ENCODE results near the gene TLE2. TPM values are rescaled to one million over a fixed set of nuclear protein-coding genes. Genes with fewer than 3 reads are reported as not detected.
A peak's percentile ranks its signal among the peaks of the same experiment; 100 is the strongest.
"Not testable (repeated sequence)": the region's sequence is repeated elsewhere in the genome, so short reads cannot be mapped to it uniquely, and the experiment has no call there.

The TLE2 gene
- polyA plus RNA-seq, 1 donor = 29.3 TPM

GRCh38 chr19:3036977-3037544, 8.0 kb upstream of the TLE2 start:
- DNase-seq (ENCODE audit: low read depth) = not testable (repeated sequence)

GRCh38 chr19:3036119-3036976, 7.3 kb upstream of the TLE2 start:
- DNase-seq (ENCODE audit: low read depth) = peak; percentile 91

GRCh38 chr19:3035542-3036118, 6.5 kb upstream of the TLE2 start:
- DNase-seq (ENCODE audit: low read depth) = peak; percentile 99

GRCh38 chr19:3034656-3035541, 5.8 kb upstream of the TLE2 start:
- DNase-seq (ENCODE audit: low read depth) = no peak

- DNase-seq (ENCODE audit: low read depth) = no peak
Observed at GRCh38 chr19:3034406-3034655, 5.3 kb upstream of the TLE2 start.

GRCh38 chr19:3033595-3034405, 4.7 kb upstream of the TLE2 start:
- DNase-seq (ENCODE audit: low read depth) = no peak

GRCh38 chr19:3031607-3031867, 2.5 kb upstream of the TLE2 start:
- no peak for DNase-seq (ENCODE audit: low read depth)

- no peak for DNase-seq (ENCODE audit: low read depth)
Observed at GRCh38 chr19:3028305-3029064, 595 bp downstream of the TLE2 start.

- no peak for DNase-seq (ENCODE audit: low read depth)
Observed at GRCh38 chr19:3027981-3028304, 1.1 kb downstream of the TLE2 start.

- no peak for DNase-seq (ENCODE audit: low read depth)
Observed at GRCh38 chr19:3027292-3027691, 1.8 kb downstream of the TLE2 start.

GRCh38 chr19:3026768-3027167, 2.3 kb downstream of the TLE2 start:
- DNase-seq (ENCODE audit: low read depth) = no peak

GRCh38 chr19:3025549-3025886, 3.6 kb downstream of the TLE2 start:
- DNase-seq (ENCODE audit: low read depth) = no peak

- DNase-seq (ENCODE audit: low read depth) = no peak
Observed at GRCh38 chr19:3024870-3025548, 4.1 kb downstream of the TLE2 start.

GRCh38 chr19:3024509-3024869, 4.6 kb downstream of the TLE2 start:
- no peak for DNase-seq (ENCODE audit: low read depth)

- DNase-seq (ENCODE audit: low read depth) = no peak
Observed at GRCh38 chr19:3020321-3020960, 8.6 kb downstream of the TLE2 start.

GRCh38 chr19:3019211-3019854, 9.7 kb downstream of the TLE2 start:
- no peak for DNase-seq (ENCODE audit: low read depth)

- DNase-seq (ENCODE audit: low read depth) = no peak
Observed at GRCh38 chr19:3017923-3018322, 11.2 kb downstream of the TLE2 start.

GRCh38 chr19:3015126-3016057, 13.7 kb downstream of the TLE2 start:
- no peak for DNase-seq (ENCODE audit: low read depth)

- no peak for DNase-seq (ENCODE audit: low read depth)
Observed at GRCh38 chr19:3014135-3014534, 14.9 kb downstream of the TLE2 start.

All from forelimb muscle (tissue), 1 donor.